Muscle of leg (tissue), 11 donors: ENCODE measurements around the gene QSER1. TPM values are rescaled to one million over a fixed set of nuclear protein-coding genes. Genes with fewer than 3 reads are reported as not detected.
A peak's percentile ranks its signal among the peaks of the same experiment; 100 is the strongest.

Experiments
- DNase-seq: peaks from one replicate; pipeline ENCODE4 v3.0.0; 2013
- H3K27ac ChIP-seq: one replicate; pipeline ENCODE4 v1.5.1; 2013; ENCODE audit warnings: mild to moderate bottlenecking, low read length, control low read depth
- H3K27me3 ChIP-seq: one replicate; pipeline ENCODE4 v1.6.1; 2013; ENCODE audit warnings: low read length; ENCODE audit not compliant: control insufficient read depth, insufficient read depth
- H3K36me3 ChIP-seq: one replicate; pipeline ENCODE4 v1.6.1; 2013; ENCODE audit warnings: low read length; ENCODE audit not compliant: control insufficient read depth, insufficient read depth
- H3K4me1 ChIP-seq: one replicate; pipeline ENCODE4 v1.6.1; 2013; ENCODE audit warnings: low read length; ENCODE audit not compliant: control insufficient read depth, insufficient read depth
- H3K4me3 ChIP-seq: one replicate; pipeline ENCODE4 v1.5.1; 2013; ENCODE audit warnings: low read length, control low read depth
- H3K9me3 ChIP-seq: replicated peaks from 2 replicates; pipeline ENCODE4 v1.6.1; 2013; ENCODE audit warnings: low read depth, low read length; ENCODE audit not compliant: control insufficient read depth
- WGBS: methylation state at CpG from one replicate; pipeline ENCODE4 v1.1.5; 2013; ENCODE audit warnings: missing lambda C conversion rate; ENCODE audit not compliant: insufficient coverage; 5-methylcytosine and 5-hydroxymethylcytosine counted together
- polyA plus RNA-seq, 8 donors: library from polyadenylated mRNA; unstranded; fragments of 120-200 nt; gene quantifications; one replicate each; pipeline versions ENCODE4 v1.2.1 to v1.2.3, GENCODE V29; 2013; ENCODE audit warnings: inconsistent platforms in 1 of 8, low replicate concordance in 1 of 8; ENCODE audit not compliant: insufficient read length in 8 of 8, insufficient read depth in 1 of 8
- total RNA-seq: library from RNA; stranded (reverse); fragments of 120-200 nt; gene quantifications from one replicate; pipeline ENCODE4 v1.2.4, GENCODE V29; 2013

Gene QSER1
- total and polyA plus RNA-seq, 9 donors, result 13.6 to 29.6 (median 21.9) TPM

DNA sequence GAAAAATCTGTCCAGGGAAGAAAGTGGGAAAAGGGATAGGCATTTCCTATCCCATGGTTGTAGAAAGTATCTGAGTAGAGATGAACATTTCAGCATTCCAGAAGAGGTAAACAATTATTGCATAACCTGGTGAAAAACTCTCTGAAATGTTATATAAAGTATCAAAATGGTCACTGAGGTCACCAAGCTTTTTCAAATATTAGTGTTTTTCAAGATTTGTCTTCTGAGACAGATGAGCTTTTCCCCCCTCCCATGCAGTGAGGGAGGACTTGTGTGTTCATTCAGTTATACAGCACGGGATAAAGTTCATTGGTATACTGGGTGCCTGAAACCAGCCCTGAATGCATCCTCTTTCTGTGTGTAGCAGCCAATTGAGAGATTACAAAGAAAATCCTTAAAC, 121.1 kb downstream of the QSER1 start:
- WGBS, result 20% methylated on average over 1 of the region's 1 CpG
- no peak for DNase-seq

DNA sequence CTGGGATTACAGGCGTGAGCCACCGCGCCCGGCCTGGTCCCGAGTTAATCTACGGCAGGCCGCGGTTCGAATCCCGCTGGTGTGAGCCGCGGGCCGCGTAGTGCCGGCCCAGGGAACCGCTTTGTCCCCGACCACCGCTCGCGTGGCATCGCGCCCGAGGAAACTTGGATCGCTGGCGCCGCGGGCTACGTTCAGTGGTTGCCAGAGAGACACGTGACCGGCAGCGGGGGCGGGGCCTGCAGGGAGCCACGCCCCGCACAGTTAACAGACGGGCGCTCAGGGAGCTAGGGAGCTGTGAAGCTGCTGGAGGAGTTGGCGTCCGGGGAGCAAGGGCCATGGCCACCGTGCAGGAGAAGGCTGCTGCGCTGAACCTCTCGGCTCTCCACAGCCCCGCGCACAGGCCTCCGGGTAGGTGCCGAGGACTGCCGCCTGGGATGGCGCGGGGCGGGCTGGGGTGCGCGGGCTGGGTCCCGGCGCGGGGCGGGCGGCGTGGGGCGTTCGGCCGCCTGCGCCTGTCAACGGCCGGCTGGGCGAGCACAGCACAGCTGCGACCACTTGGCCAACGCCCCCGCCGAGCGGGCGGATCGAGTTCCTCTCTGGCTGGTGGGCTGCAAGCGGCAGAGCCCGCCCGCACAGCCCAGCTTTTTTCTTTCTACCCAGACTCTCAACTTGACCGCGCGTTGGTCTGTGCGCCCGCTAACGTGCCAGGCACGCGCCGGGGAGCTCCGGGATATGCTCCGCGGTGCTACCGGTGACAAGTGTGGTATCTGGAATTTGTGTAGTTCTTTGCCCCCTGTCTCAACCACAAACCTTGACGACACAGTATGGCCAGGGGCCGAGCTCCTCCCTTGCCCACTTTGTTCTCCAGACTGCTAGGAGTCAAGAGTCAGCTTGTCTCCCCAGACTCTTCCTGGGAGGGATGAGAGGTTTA, 123.3 kb downstream of the QSER1 start, which contains the start of gene DEPDC7:
Gene DEPDC7, plus strand, starts transcription at position 258 of the 931 bp plus-strand sequence. Its CDS starts 78 bp downstream, at position 336.
- Histone ChIP-seq H3K27me3 (peaks cover 5% of the 10 kb centered on the region), H3K27ac (peak within 1 kb of the TSS; percentile 87)
- 1% methylated on average over 73 of the region's 89 CpGs for WGBS

More for the DNA sequence above, 121.1 kb downstream of the QSER1 start:
- Histone ChIP-seq H3K27me3 (peaks cover 5% of the 10 kb centered on the region), H3K27ac (no peak overlapping the region), H3K4me3 (no peak overlapping the region), H3K36me3 (no peaks in the 10 kb centered on the region), H3K9me3 (no peaks in the 10 kb centered on the region), H3K4me1 (peaks cover 6% of the 10 kb centered on the region)

DNA sequence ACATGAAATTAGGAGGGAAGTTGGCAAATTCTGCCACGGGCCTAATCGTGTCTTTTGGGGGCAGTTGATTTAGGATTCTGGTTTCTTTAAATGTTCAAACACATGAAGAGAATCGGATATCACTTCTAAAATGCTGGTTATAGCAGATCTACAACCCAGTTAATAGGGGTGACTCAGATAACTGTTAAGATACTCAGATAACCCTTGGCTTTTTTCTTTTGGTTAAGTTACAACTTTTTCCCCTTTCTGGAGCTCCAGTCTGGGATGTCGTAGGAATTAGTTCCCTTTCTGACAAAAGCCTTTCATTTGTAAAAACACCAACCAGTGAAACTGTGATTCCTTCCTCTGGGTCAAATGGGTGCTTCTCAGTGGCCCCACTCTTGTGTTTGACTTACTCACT, 124.0 kb downstream of the QSER1 start:
- Histone ChIP-seq H3K4me3 (peak overlapping the region; percentile 59), H3K4me1 (peaks cover 11% of the 10 kb centered on the region), H3K27me3 (peaks cover 5% of the 10 kb centered on the region), H3K27ac (peak overlapping the region; percentile 86), H3K36me3 (no peaks in the 10 kb centered on the region), H3K9me3 (no peaks in the 10 kb centered on the region)
- no peak for DNase-seq
- 50% methylated on average over 1 of the region's 4 CpGs for WGBS

More for the DNA sequence above, 123.3 kb downstream of the QSER1 start, which contains the start of gene DEPDC7:
- peaks cover 11% of the 10 kb centered on the region for H3K4me1 ChIP-seq
- peak; percentile 94 for DNase-seq
- peak within 1 kb of the TSS; percentile 59 for H3K4me3 ChIP-seq
- no peaks in the 10 kb centered on the region for H3K36me3 ChIP-seq
- no peaks in the 10 kb centered on the region for H3K9me3 ChIP-seq

DNA sequence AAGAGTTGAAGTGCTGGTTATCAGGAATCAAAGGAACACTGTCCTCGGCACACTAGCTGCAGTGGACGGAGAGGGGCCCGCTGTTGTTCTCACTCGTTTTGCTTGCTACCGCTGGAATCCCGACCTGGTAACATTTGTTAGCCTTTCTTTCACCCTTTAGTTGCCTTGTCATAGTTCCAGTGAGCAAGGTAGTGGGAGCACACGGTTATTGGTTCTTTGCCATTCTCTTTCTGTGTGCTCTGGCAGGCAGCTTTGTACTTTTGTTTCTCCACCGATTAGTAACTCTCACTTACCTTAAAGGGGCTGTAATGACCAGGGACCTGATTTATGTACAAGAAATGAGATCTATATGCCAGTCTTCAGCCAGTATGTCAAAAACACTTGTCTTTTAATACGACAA, 124.9 kb downstream of the QSER1 start:
- DNase-seq, result no peak

DNA sequence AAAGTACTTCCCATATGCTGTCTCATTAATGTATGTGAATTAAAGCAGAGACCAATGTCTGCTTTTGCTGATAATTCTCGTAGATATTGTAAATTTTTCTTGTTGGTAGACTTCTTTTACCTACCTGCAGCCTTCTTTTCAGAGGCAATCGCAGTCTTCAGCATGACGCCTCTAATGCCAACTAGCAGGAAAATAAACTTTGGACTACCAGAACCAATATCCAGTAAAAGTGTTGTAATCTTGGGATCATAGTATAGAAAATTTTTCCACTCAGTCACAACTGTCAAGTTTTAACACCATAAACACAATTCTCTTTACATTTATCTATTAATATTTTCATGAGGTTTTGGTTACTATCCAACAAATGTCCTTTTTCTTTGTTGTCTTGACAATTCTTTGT, 125.4 kb downstream of the QSER1 start:
- Histone ChIP-seq H3K36me3 (no peaks in the 10 kb centered on the region), H3K27me3 (peaks cover 5% of the 10 kb centered on the region), H3K27ac (no peak overlapping the region), H3K9me3 (no peaks in the 10 kb centered on the region), H3K4me1 (peaks cover 11% of the 10 kb centered on the region), H3K4me3 (no peak overlapping the region)
- WGBS, result no CpG with 5 or more reads among the region's 3 CpGs
- no peak for DNase-seq

More for the DNA sequence above, 124.9 kb downstream of the QSER1 start:
- Histone ChIP-seq H3K9me3 (no peaks in the 10 kb centered on the region), H3K4me3 (peak overlapping the region; percentile 59), H3K4me1 (peaks cover 11% of the 10 kb centered on the region), H3K27me3 (peaks cover 5% of the 10 kb centered on the region), H3K36me3 (no peaks in the 10 kb centered on the region), H3K27ac (peak overlapping the region; percentile 16)
- WGBS, result 79% methylated on average over 3 of the region's 9 CpGs

DNA sequence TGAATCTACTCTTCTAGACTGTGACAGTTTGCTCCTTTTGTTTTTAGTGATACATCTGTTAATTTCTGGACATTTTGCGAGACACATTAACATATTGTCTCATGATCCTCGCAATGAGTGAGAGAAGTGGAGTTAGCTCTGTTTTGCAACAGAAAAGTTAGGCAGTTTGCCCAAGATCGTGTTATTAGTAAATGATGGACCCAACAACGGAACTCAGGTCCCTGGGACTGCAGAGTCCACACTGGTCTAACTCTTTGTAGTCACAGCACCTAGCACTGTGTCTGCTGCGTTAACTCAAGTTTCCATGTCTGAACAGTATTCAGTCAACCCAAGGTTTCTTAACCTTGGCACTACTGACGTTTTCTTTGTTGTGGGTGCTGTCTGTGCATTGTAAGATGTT, 126.2 kb downstream of the QSER1 start:
- Histone ChIP-seq H3K4me3 (no peak overlapping the region), H3K9me3 (no peaks in the 10 kb centered on the region), H3K27ac (no peak overlapping the region), H3K4me1 (peaks cover 11% of the 10 kb centered on the region), H3K36me3 (no peaks in the 10 kb centered on the region), H3K27me3 (peaks cover 5% of the 10 kb centered on the region)
- WGBS, result 85% methylated on average over 2 of the region's 6 CpGs
- DNase-seq, result peak; percentile 17

DNA sequence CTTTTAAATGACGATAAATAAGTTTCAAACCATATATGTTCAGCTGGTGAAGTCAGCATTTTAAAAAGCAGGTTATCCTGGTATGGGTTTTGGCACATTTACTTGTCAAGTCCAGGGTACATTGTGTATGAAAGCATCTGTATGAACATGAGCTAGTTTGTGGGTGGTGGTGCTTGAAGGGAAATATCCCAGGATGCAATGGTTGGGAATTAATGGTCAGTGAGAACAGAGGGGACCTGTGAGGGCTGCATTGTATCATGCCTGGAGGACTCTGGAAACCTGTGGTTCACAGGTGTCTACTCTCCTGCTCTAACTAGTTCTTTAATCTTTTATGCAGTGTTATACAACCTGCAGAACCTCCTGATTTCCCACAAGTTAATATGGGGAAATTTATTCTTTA, 128.9 kb downstream of the QSER1 start:
- no peaks in the 10 kb centered on the region for H3K27me3 ChIP-seq
- WGBS, result no CpG with 5 or more reads among the region's 1 CpG
- no peak overlapping the region for H3K27ac ChIP-seq
- no peak for DNase-seq
- no peaks in the 10 kb centered on the region for H3K9me3 ChIP-seq
- peaks cover 10% of the 10 kb centered on the region for H3K4me1 ChIP-seq
- H3K36me3 ChIP-seq, result no peaks in the 10 kb centered on the region
- no peak overlapping the region for H3K4me3 ChIP-seq

DNA sequence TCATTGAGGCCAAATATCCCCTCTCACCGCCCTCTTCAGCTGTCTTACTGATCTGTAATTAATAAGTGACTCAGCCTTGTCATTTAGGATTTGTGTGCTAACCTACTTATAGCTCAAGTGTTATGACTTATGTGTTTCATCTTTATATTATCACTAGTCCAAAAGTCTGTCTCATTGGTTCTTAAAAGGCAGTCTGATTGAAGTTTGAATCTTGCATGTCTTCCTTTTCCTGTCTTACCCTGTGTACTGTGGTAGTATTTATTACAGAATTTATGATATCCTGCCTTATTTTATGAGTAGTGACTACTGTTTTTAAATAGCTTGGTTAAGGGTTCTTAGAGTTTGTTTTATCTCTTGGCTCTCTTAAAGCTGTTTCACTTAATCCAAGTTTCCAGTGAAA, 129.3 kb downstream of the QSER1 start:
- Histone ChIP-seq H3K9me3 (no peaks in the 10 kb centered on the region), H3K27me3 (no peaks in the 10 kb centered on the region), H3K4me1 (peaks cover 10% of the 10 kb centered on the region), H3K4me3 (no peak overlapping the region), H3K27ac (no peak overlapping the region), H3K36me3 (no peaks in the 10 kb centered on the region)
- no peak for DNase-seq
- WGBS, result no CpG with 5 or more reads among the region's 1 CpG

DNA sequence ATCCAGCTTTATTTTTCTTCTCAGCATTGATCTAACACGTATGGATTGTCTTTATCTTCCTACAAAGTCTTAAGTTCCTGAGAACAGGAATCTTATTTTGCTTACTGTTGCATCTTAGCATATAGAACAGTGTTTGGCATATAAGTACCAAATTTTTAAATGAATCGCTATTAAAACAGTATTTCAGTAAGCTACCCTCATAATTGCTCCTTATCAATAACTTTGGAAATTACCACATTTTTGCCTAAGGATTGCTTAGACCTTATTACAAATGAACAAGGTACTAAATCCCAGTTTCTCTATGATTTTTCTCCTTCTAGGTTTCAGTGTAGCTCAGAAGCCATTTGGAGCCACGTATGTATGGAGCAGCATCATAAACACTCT, 132.7 kb downstream of the QSER1 start:
- WGBS, result no CpG with 5 or more reads among the region's 3 CpGs
- Histone ChIP-seq H3K4me3 (no peak overlapping the region), H3K36me3 (no peaks in the 10 kb centered on the region), H3K27me3 (no peaks in the 10 kb centered on the region), H3K9me3 (no peaks in the 10 kb centered on the region), H3K27ac (no peak overlapping the region), H3K4me1 (no peaks in the 10 kb centered on the region)
- DNase-seq, result no peak

DNA sequence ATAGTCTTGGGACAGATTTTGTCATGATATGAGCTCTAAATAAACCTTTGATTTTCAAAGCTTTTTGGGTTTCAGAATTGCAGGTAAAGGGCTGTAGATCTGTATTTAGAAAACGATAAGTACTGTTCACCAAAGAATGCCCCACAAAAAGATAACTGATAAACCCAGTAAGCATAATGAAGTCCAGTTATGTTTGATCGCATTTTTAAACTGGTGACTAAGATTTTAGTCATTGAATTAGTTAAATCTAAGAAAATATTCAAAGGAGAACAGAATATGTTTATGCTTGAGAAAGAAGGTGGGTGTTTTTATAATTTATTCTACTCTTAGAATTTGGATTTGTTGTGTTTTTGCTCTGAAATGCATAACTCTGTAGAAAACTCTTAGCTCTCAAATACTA, 134.6 kb downstream of the QSER1 start:
- no peak overlapping the region for H3K27ac ChIP-seq
- DNase-seq, result no peak
- H3K36me3 ChIP-seq, result no peaks in the 10 kb centered on the region
- no CpG with 5 or more reads among the region's 2 CpGs for WGBS
- no peaks in the 10 kb centered on the region for H3K9me3 ChIP-seq
- H3K27me3 ChIP-seq, result no peaks in the 10 kb centered on the region
- H3K4me3 ChIP-seq, result no peak overlapping the region
- H3K4me1 ChIP-seq, result no peaks in the 10 kb centered on the region
